Endothelial cell of hepatic sinusoid (primary cell): ENCODE measurements around the gene TBC1D5.
"Not testable (repeated sequence)": the region's sequence is repeated elsewhere in the genome, so short reads cannot be mapped to it uniquely, and the experiment has no call there.

Source experiments
- in situ Hi-C: cut with HindIII; loops from 2 replicates; pipeline ENCODE4 v1.10.0; 2017; ENCODE audit warnings: low sequenced_read_pairs

Gene TBC1D5

GRCh38 chr3:17491601-17492000 is 250.8 kb downstream of the TBC1D5 start:
- in situ Hi-C loops: no loop called here

- in situ Hi-C loops: not testable (repeated sequence)
These were observed 251.2 kb downstream of the TBC1D5 start for GRCh38 chr3:17491190-17491589.

GRCh38 chr3:17489139-17489538 is 253.3 kb downstream of the TBC1D5 start:
- in situ Hi-C loops: no loop called here

GRCh38 chr3:17481116-17481515 is 261.3 kb downstream of the TBC1D5 start:
- in situ Hi-C loops: no loop called here

- in situ Hi-C loops: no loop called here
These were observed 262.6 kb downstream of the TBC1D5 start for GRCh38 chr3:17479681-17480405.

GRCh38 chr3:17478673-17479072 is 263.8 kb downstream of the TBC1D5 start:
- in situ Hi-C loops: no loop called here

GRCh38 chr3:17473761-17474160 is 268.7 kb downstream of the TBC1D5 start:
- in situ Hi-C loops: no loop called here

- in situ Hi-C loops: no loop called here
These were observed 272.5 kb downstream of the TBC1D5 start for GRCh38 chr3:17469954-17470353.

- in situ Hi-C loops: no loop called here
These were observed 272.9 kb downstream of the TBC1D5 start for GRCh38 chr3:17469520-17469919.

GRCh38 chr3:17466028-17466427 is 276.4 kb downstream of the TBC1D5 start:
- in situ Hi-C loops: no loop called here

- in situ Hi-C loops: no loop called here
These were observed 282.9 kb downstream of the TBC1D5 start for GRCh38 chr3:17459470-17459993.

- in situ Hi-C loops: no loop called here
These were observed 285.8 kb downstream of the TBC1D5 start for GRCh38 chr3:17456650-17457049.

GRCh38 chr3:17456046-17456445 is 286.4 kb downstream of the TBC1D5 start:
- in situ Hi-C loops: no loop called here

- in situ Hi-C loops: no loop called here
These were observed 297.6 kb downstream of the TBC1D5 start for GRCh38 chr3:17444865-17445264.

- in situ Hi-C loops: no loop called here
These were observed 299.3 kb downstream of the TBC1D5 start for GRCh38 chr3:17443142-17443541.

- in situ Hi-C loops: no loop called here
These were observed 299.9 kb downstream of the TBC1D5 start for GRCh38 chr3:17442332-17443049.

- in situ Hi-C loops: no loop called here
These were observed 308.6 kb downstream of the TBC1D5 start for GRCh38 chr3:17433876-17434275.

- in situ Hi-C loops: no loop called here
These were observed 310.2 kb downstream of the TBC1D5 start for GRCh38 chr3:17432236-17432635.

- in situ Hi-C loops: no loop called here
These were observed 310.9 kb downstream of the TBC1D5 start for GRCh38 chr3:17431484-17432045.

GRCh38 chr3:17431004-17431403 is 311.4 kb downstream of the TBC1D5 start:
- in situ Hi-C loops: no loop called here

GRCh38 chr3:17430582-17430981 is 311.8 kb downstream of the TBC1D5 start:
- in situ Hi-C loops: no loop called here
